ENCODE results near the gene MFSD8.
"Not testable (repeated sequence)": the region's sequence is repeated elsewhere in the genome, so short reads cannot be mapped to it uniquely, and the experiment has no call there.

MFSD8 gene

GRCh38 chr4:127993151-127993550, 28.2 kb upstream of the MFSD8 start:
- no peak for TF ChIP-seq CTCF (IDR thresholded peaks at IDR 0.05; ENCODE audit: low read depth, low read length)
- no peak overlapping the region for H3K4me3 ChIP-seq (replicated peaks in 1 of 2; ENCODE audit: low read depth in 2 of 2, low read length in 2 of 2)
- DNase-seq (ENCODE audit: low read depth in 2 of 2) = no peak

DNA sequence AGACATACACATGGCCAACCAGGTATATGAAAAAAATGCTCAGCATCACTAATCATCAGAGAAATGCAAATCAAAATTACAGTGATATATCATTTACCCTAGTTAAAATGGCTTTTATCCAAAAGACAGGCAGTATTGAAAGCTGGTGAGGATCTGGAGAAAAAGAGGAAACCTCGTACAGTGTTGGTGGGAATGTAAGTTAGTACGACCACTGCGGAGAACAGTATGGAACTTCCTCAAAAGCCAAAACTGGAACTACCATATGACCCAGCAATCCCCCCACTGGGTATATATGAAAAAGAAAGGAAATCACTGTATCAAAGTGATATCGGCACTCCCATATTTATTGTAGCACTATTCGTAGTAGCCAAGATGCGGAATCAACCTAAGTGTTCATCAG, 23.7 kb upstream of the MFSD8 start:
- no peak for DNase-seq (ENCODE audit: low read depth in 2 of 2)
- H3K4me3 ChIP-seq (replicated peaks in 1 of 2; ENCODE audit: low read depth in 2 of 2, low read length in 2 of 2) = no peak overlapping the region
- no peak for TF ChIP-seq CTCF (IDR thresholded peaks at IDR 0.05; ENCODE audit: low read depth, low read length)

DNA sequence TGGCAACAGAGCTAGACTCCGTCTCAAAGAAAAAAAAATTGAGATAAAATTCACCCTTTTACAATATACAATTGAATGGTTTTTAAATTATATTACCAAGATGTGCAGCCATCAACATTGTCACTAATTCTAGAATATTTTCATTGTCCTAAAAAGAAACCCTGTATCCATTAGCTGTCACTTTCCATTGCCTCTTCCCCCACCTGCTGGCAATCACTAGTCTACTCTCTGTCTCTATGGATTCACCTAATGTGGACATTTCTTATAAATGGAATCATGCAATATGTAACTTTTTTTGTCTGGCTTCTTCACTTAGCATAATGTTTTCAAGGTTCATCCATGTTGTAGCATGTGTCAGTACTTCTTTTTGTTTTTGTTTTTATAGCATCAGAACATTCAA, 21.0 kb upstream of the MFSD8 start:
- DNase-seq (ENCODE audit: low read depth in 2 of 2) = no peak
- no peak overlapping the region for H3K4me3 ChIP-seq (replicated peaks in 1 of 2; ENCODE audit: low read depth in 2 of 2, low read length in 2 of 2)
- no peak for TF ChIP-seq CTCF (IDR thresholded peaks at IDR 0.05; ENCODE audit: low read depth, low read length)

- no peak for TF ChIP-seq CTCF (IDR thresholded peaks at IDR 0.05; ENCODE audit: low read depth, low read length)
- DNase-seq (ENCODE audit: low read depth in 2 of 2) = no peak
- no peak overlapping the region for H3K4me3 ChIP-seq (replicated peaks in 1 of 2; ENCODE audit: low read depth in 2 of 2, low read length in 2 of 2)
Observed at GRCh38 chr4:127982445-127982844, 17.5 kb upstream of the MFSD8 start.

DNA sequence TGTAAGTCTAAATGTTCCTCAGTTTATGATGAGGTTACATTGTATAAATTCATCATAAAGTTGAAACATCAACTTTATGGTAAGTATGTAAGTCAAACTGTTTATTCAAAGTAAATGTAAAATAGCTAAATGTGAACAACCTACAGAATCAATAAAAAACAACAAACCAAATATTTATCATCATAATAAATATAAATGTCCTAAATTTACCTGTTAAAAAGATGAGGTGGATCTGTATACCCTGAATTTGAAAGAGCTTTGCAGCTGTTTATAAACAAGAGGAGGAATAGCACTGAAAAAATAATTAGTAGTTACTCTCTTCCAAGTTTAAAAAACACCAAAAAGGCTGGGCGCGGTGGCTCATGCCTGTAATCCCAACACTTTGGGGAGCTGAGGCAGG, 14.0 kb upstream of the MFSD8 start:
- no peak for DNase-seq (ENCODE audit: low read depth in 2 of 2)
- TF ChIP-seq CTCF (IDR thresholded peaks at IDR 0.05; ENCODE audit: low read depth, low read length) = no peak
- no peak overlapping the region for H3K4me3 ChIP-seq (replicated peaks in 1 of 2; ENCODE audit: low read depth in 2 of 2, low read length in 2 of 2)

- peak; percentile 18 to 75 for DNase-seq (ENCODE audit: low read depth in 2 of 2)
- H3K4me3 ChIP-seq (replicated peaks in 1 of 2; ENCODE audit: low read depth in 2 of 2, low read length in 2 of 2) = no peak overlapping the region
- TF ChIP-seq CTCF (IDR thresholded peaks at IDR 0.05; ENCODE audit: low read depth, low read length) = no peak
Observed at GRCh38 chr4:127975121-127975770, 10.3 kb upstream of the MFSD8 start.

DNA sequence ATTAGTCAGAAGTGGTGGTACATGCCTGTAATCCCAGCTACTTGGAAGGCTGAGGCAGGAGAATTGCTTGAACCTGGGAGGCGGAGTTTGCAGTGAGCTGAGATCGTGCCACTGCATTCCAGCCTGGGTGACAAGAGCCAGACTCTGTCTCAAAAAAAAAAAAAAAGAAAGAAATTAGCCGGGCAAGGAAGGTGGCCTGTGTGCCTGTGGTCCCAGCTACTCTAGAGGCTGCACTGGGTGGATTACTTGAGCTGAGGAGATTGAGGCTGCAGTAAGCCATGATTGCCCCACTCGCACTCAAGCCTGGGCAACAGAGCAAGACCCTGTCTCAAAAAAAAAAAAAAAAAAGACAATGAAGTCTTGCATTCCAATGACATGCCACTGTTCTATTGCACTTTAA, 6.0 kb upstream of the MFSD8 start:
- not testable (repeated sequence) for DNase-seq (ENCODE audit: low read depth in 2 of 2); H3K4me3 ChIP-seq (replicated peaks in 1 of 2; ENCODE audit: low read depth in 2 of 2, low read length in 2 of 2)

Data from cardiac fibroblast (primary cell).